Left hindlimb (tissue), 1 donor: ENCODE measurements around the gene FREM1.

ENCODE experiments used
- DNase-seq: peaks from one replicate; pipeline ENCODE4 v3.0.0-alpha.2; 2018

The FREM1 gene

GRCh38 chr9:14813336-14814248, 96.6 kb downstream of the FREM1 start:
- no peak for DNase-seq

DNA sequence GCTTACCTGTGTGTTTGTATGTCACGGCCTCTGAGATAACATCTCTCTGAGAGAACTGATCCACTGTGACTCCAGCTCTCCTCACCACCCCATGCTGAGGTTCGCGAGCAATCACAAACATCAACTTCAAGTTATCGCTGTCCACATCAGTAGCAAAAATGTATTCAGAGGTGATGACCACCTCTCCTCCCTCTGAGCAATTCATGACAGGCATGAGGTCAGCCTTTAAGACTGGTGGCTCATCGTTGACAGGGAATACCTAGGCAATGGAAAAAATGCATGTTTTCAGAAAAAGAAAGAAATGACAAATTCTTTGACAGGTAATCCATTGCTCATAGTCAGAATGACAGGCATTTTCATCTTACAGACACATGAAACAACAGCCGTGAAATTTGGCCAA, 97.4 kb downstream of the FREM1 start:
- no peak for DNase-seq

- no peak for DNase-seq
Observed at GRCh38 chr9:14811844-14812243, 98.4 kb downstream of the FREM1 start.

- DNase-seq: no peak
Observed at GRCh38 chr9:14806941-14807520, 103.2 kb downstream of the FREM1 start.

DNA sequence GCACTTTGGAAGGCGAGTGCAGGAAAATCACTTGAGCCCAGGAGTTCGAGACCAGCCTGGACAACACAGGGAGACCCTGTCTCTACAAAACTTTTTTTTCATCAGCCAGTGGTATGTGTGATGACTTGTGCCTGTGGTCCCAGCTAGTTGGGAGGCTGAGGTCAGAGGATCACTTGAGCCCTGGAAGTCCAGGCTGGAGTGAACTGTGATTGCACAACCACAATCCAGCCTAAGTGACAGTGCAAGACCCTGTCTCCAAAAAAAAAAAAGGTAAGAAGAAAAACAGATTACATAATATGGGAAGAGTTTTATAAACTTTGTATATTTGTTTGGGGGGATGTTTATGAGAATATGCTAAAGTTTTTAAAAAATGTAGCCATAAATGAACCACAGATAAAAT, 111.2 kb downstream of the FREM1 start:
- DNase-seq: no peak

GRCh38 chr9:14797435-14797834, 112.8 kb downstream of the FREM1 start:
- DNase-seq: no peak

DNA sequence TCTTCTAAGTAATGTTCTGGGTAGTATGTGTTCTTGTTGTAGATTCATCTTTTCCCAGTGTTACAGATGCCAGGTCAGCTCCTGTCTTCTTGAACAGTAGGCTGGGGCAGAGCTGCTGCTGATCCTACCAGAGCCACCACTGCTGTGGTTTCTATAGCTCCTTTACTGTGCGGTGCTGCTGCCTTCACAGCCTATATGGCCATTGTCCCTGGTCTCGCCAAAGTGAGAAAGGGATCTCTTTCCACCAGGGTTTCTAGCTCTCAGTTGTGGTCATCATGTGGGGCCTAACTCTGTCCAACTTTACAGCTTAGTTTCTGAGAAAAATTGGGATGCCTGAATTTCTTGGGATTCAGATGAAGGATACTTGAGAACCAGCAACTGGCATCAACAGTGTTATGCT, 116.8 kb downstream of the FREM1 start:
- no peak for DNase-seq

- DNase-seq: no peak
Observed at GRCh38 chr9:14790628-14791027, 119.6 kb downstream of the FREM1 start.

DNA sequence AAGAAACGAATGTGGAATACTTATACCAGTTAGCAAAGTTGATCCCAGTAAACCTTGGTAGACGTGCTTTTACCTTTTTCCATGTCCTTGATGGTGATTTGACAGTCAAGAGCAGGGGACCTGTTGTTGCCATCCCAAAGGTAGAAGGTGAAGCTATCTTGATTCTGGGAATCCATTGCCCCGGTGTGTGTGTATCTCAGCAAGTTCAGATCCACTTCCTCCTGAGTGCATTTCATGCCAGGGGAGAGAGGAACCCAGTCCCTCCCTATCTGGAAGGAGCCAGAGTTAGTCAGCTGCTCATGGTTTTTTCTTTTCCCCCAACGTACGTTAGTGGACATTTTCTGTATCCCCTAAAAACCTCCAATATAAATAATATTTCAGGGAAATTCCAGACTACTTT, 121.4 kb downstream of the FREM1 start:
- no peak for DNase-seq

DNA sequence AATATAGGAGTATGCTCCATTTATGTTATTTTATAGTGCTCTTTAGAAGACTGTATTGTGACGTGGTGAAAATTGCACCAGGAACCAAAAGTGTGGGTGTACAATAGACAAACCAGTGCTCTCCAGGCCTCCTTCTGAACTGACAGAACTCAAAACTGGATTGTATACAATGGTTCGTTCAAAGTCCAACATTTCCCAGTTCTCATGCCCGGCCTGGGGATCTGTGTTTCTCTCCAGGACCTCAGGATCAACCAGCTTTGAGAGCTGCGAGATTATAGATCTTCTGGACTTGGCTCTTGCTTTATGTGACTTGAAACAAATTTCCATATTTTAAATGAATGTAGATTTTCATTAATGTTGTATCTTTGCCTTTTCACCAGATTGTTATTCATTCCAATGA, 126.9 kb downstream of the FREM1 start:
- DNase-seq: no peak

GRCh38 chr9:14782286-14783051, 127.8 kb downstream of the FREM1 start:
- no peak for DNase-seq

DNA sequence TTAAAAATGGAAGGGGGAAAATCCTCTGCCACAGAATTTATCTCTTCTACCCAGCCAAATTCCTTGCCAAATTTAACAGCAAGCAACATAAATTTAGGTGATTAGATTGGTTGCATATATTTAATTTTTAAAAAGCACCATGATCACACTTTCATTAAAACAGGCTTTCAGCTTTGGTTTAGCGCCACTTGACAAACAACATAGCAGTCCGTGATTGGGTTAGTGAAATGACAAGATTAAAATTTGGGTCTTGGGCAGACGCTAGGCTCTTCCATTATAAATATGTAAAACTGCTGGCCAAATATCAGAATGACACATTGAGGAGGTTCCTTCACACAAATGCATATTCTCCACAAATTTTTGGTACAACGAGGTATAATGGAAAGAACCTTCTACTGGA, 129.5 kb downstream of the FREM1 start:
- no peak for DNase-seq

GRCh38 chr9:14780251-14780650, 130.0 kb downstream of the FREM1 start:
- DNase-seq: peak; percentile 60

GRCh38 chr9:14779566-14780022, 130.6 kb downstream of the FREM1 start:
- peak; percentile 47 for DNase-seq

- no peak for DNase-seq
Observed at GRCh38 chr9:14778565-14778964, 131.7 kb downstream of the FREM1 start.

DNA sequence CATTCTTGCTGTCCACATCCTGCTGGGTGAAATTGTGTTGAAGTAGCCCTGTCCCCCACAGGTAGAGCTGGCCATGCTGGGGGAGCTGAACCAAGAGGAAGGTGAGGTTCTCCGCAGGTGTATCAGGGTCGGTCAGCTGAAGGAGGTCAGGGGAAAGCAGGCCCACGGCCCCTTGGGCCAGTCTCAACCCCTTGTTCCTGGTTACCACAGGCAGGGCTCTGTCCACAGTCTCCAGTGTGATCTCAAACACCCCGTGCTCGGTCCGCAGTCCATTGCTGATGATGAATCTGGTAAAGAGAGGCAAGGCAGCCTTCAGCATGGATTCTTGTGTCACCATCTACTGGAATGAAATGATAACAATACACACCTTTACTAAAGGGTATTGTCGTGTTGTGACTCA, 134.3 kb downstream of the FREM1 start:
- no peak for DNase-seq

GRCh38 chr9:14770592-14770991, 139.6 kb downstream of the FREM1 start:
- DNase-seq: no peak

DNA sequence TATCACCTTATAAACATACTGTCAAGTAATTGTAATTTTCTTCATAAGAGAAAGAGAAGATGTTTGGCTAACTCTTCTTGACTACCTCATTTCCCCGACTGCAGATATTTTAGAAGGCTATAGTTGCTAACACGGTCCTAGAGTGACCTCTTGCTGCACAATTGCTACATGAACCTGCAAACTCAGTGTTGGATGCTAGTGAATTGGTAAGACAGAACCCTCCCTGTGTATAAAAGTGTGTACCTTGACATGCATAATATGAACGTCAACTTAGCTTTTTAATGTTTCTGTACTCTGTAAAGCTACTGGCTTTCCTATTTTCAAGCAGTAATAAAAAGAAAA, 141.0 kb downstream of the FREM1 start:
- DNase-seq: no peak

DNA sequence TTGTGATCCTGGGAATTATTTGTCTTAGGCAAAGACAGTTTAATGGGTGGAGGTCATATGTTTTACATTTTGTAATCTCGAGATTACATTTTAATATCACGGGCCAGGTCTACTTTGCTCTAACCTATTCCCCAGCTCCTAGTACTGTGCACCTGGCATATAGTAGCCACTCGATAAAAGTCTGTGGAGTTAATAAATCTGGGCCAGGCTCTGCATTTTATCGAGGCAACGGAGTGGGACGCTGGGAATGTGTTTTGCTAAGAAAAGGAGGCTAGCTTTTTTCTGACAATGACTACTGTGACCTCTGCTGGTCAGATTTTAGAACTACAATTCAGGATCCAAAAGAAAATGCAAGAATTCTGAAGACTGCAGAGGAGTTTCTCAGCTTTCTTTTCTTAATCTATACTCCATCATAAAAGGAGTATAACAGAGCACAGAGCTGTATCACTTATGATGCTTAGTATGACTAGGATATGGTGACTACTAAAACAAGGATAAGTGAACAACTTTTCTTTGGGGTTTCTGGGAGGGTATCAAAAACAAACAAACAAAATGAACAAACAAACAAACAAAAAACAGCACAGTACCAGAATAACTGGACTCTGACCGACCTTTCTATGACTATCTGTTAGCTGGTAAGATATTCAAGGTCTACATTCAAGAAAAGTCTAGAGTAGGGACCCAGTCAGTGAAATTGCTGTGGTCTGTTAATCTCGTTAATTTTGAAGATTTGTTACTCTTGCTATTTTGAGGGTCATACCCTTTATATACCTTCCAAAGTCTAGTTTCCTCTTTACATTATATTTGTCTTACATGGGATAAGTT, 141.6 kb downstream of the FREM1 start:
- no peak for DNase-seq

DNA sequence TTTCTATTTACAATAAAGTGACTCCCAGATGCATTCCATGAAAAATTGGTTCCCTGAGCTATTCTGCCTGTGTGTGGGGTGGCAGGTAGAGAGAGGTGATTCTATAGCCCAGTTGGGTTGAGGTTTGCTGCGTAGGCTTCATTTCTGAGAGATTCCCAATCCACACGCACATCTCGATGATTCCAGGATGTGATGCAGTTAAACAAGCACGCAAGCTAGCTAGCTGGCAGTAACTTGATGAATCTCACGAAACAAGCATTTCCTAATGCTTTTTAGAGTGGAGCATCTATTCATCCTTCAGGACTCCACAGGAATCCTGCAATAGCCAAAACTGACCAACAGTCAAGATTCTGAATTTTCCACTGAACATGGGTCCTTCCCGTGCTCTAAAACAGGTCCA, 143.9 kb downstream of the FREM1 start:
- no peak for DNase-seq

- DNase-seq: no peak
Observed at GRCh38 chr9:14761584-14761983, 148.6 kb downstream of the FREM1 start.

- no peak for DNase-seq
Observed at GRCh38 chr9:14760060-14760459, 150.2 kb downstream of the FREM1 start.

GRCh38 chr9:14756291-14756690, 153.9 kb downstream of the FREM1 start:
- no peak for DNase-seq
